GM18868 (cell line): ENCODE measurements around the gene YAP1.

Experiments
- ATAC-seq: cut with Tn5 transposase; IDR thresholded peaks from one replicate; pipeline ENCODE4 v1.9.1; 2021; ENCODE audit warnings: mild to moderate bottlenecking, moderate library complexity; ENCODE audit not compliant: unreplicated experiment

YAP1 gene

DNA sequence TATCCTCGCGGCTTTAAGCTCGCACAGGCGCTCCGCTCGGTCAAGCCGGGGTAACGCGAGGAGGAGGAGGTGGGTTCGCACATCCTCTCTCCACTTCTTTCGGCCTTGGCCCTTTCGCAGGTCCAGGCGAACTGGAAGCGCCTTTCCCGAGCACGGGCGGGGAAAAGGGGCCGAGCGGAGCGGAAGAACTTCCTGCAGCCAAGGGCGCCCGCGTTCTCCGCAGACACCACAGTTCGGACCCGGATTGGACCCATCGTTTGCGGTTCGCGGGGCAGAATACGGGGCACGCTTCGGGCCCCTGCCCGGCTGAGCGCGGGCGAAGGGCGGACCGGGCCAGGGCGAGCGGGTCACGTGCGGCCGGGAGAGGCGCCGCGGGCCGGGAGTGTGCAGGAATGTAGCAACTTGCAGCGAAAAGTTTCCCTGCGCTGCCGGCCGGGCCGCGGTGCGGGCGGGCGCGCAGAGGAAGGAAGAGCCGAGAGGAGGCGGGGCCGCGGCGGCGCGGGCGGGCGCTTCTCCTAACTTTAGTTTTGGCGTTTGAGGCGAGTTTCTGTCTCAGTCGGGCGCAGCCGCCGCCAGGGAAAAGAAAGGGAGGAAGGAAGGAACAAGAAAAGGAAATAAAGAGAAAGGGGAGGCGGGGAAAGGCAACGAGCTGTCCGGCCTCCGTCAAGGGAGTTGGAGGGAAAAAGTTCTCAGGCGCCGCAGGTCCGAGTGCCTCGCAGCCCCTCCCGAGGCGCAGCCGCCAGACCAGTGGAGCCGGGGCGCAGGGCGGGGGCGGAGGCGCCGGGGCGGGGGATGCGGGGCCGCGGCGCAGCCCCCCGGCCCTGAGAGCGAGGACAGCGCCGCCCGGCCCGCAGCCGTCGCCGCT lies at the start of gene YAP1:
TSS of gene YAP1 (plus strand) at position 552 of the 865 bp plus-strand sequence. CDS start 402 bp downstream, outside the sequence.
- peak; percentile 90 for ATAC-seq

DNA sequence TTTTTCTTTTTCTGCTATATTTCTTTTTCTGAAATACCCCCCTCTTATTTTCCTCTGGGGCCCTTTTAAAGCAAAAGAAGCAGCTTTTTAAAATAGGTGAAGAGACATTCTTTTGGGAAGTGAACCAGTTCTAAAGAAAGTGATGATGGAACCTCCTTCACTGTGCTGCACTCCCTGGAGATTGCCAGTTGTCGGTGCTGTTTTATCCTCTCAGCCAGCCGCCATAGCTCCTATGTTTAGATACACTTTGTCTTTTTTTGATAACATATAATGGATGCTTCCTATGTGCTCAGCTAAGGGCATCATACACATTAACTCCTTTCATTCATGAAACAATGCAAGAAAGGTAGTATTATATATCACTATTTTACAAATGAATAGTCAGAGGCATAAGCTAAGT lies 49.0 kb upstream of the YAP1 start:
- no peak for ATAC-seq

DNA sequence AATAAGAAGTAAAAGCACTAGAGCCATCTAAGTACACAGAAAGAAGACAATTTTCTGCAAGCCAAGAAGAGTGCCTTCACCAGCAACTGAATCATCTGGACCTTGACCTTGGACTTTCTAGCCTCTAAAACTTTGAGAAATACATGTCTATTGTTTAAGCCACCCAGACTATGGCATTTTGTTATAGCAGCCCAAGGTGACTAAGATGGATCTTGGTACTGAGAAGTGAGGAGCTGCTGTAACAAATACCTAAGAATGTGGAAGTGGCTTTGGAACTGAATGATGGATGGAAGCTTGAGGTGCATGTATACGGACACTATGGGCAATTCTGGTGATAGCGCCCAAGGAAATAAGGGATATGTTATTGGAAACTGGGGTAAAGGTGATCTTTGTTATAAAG lies 48.1 kb upstream of the YAP1 start:
- no peak for ATAC-seq

DNA sequence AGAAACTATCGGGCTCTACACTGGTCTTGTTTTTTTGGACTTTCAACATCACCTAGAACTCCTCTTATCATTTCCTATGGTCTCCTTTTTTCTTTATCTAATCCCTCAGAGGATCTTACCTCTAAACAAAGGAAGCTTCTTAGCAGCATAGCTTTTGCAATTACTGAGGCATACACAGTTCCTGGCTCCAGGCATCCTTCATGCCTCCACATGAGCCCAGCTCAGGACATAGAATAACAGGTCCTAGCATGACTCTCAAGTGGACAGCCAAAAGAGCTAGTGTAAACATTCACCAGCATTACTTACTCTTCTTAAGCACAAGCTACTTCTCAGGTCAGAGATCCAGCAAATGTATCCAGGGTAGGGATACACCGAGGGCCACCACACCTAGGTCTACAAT lies 45.9 kb upstream of the YAP1 start:
- ATAC-seq = no peak

DNA sequence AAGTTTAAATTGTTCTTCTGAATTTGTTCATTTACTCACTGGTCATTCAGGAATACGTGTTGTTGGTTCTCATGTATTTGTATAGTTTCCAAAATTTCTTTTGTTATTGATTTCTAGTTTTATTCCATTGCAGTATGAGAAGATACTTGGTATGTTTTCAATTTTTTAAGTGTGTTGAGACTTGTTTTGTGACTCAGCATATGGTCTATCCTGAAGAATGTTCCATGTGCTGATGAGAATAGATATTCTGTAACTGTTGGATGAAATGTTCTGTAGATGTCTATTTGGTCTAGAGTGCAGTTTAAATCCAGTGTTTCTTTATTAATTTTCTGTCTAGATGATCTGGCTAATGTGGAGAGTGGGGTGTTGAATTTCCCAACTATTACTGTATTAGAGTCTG lies 39.5 kb upstream of the YAP1 start:
- ATAC-seq = no peak

DNA sequence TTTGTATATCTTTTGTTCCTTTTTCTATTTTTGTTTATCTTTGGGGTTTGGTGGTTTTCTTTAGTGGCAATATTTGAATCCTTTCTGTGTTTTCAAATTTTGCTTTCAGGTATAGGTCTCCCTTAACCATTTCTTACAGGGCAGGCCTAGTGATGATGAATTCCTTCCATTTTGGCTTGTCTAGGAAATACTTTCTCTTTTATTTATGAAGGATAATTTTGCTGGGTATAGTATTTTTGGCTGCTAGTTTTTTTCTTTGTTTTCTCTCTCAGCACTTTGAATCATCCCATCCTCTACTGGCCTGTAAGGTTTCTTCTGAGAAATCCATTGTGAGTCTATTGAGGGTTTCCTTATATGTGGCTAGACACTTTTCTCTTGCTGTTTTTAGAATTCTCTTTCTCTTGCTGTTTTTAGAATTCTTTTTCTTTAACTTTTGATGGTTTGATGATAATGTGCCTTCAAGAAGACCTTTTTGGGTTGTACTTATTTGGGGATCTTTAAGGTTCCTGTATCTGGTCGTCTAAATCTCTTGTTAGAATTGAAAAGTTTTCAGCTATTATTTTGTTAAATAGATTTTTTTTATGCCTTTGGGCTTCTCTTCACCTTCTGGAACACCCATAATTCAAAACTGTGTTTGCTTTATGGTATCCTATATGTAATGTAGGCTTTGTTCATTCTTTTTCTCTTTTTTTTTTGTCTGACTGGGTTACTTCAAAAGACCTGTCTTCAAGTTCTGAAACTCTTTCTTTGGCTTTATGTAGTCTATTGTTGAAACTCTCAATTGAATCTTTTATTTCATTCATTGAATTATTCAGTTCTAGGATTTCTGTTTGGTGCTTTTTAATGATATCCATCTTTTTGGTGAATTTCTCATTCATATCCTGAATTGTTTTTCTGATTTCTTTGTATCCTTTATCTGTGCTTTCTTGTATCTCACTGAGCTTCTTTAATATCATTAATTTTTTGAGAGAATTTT lies 38.5 kb upstream of the YAP1 start:
- ATAC-seq = no peak

DNA sequence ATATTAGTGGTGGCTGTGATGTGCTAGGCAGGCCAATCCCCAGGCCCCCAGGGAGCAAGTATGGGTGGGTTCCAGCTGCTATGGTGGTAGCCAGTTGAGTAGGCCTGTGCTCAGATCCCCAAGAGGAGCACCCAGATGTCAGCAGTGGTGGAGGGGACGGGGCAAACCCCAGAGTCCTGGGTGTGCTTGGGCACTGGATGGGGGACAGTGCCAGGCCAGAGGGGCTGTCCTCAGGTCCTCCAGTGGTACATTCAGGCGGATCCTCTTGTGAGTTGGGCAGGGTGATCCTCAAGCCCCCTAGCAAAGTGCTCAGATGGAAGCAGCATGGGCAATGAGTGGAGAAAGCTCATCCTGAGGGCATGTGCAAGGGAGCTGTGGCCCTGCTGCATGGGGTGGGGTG lies 37.0 kb upstream of the YAP1 start:
- no peak for ATAC-seq

DNA sequence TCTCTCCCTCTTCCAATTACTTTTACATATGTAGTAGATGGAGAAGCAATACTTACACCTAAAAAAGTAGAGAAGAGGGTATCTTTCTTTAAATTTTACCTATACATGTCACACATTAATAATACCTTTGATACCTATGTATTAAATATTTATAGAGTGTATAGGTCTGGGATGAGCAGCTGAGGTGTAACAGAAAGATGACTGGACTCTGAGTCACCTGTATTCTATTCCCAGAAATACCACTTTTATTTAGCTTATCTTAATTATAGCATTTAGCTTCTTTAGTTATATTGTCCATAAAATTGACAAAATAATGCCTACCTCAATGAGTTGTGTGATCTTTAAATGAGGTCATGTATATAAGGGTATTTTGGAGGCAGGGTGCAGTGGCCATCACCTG lies 30.6 kb upstream of the YAP1 start:
- no peak for ATAC-seq

DNA sequence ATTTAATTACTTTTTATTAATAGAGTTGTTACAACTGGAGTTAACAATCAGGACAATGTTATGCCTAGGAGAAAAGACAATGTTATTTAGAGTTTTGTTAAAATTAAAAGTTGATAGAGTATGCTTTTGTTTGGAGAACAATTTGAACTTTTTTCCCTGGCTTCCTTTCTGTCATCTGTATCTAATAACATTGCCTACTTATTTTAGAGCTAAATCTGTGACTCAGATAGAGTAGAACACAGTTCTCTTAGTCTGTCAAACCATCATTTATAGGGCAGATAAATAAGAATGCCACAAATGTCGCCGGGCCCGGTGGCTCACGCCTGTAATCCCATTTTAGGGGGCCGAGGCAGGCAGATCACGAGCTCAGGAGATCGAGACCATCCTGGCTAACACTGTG lies 28.9 kb upstream of the YAP1 start:
- no peak for ATAC-seq

DNA sequence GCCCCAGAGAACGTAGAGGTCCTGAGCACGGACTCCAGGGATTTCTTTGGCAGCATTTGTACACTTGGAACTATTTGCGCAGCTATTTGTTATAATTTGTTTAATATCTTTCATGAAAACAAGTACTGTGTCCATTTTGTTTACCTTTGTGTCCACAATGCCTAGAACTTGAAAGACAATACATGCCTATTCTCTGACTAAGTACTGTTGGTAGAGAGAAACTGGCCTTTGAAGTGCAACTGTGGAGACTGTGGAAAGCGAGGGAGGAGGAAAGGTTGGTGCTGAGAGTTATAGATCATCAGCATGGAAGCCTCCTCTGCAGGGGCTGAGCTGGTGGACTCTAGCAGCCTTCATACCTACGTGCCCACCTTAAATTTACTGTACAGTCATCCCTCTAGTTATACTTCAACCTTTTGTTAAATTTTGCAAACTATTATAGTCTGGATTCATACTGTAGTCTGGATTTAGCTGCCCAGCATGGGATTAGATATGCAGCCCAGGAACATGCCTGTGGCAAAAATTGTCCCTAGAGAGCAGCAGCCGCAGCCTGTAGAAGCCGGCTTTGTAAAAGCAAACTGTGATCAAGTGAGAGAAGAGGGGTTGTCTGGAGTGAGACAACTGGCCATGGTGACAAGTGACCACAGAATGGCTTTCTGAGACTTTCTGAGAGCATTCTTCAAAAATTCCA lies 24.2 kb upstream of the YAP1 start:
- no peak for ATAC-seq

DNA sequence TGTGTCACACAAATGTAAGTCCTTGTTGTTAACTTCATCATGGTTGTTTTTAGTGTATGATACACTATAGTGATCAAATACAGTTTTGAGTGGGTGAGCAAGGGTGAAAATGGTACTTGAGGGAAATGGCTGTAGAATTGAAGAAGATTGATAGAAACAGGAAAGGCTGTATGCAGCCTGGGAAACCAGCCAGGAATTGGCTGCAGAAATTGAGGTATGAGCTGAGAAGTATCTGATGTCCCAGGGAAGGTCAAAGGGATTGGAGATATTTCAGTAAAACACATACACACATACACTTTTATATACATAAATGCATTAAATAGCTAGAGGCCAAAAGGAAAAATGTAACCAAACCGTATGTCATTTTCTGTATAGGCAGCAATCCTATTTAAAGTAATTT lies 13.1 kb upstream of the YAP1 start:
- no peak for ATAC-seq

DNA sequence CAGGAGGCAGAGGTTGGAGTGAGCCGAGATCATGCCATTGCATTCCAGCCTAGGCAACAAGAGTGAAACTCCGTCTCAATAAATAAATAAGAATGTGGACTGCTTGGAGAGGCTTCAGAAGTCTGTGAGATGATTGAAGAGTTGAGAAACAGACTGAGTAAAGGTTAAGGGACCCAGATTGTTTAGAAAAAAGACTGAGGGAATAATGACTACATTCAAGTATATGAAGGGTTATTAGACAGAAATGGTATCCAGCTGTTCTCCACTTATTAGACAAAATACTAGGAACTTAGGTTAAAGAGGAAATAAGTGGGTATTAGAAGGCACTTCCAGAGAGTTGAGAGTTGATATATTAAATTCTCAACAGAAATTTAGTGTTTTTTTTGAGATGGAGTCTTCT lies 10.5 kb upstream of the YAP1 start:
- ATAC-seq = no peak

DNA sequence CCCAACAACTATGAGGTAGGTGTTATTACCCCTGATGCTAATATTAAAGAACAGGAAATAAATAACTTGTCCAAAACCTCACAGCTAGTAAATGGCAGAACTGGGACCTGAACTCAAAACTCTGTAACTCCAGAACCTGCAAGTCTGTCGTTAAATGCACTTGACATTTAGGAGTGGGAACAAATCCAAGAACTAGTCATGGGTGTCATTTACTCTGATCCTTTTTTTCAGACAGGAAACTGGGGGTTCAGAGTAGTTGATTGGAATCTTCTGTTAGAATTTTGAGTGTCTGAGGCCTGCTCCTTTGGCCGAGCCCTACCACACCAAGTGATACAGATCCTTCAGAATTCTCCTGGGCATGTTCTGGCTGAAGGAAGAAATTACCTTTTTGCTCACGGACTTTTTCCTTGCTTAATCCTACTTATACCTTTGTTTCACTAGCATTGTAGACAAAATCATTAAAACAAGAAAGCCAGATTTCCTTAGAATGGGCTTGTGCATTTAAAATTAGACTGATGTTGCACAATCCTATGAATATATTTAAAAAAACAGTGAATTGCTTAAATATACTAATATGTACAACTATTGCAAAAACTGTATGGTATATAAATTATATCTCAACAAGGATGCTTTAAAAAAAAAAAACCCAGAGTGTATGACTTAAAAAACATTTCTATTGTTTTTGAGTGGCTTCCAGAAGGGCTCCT lies 1.4 kb upstream of the YAP1 start:
- ATAC-seq = no peak

DNA sequence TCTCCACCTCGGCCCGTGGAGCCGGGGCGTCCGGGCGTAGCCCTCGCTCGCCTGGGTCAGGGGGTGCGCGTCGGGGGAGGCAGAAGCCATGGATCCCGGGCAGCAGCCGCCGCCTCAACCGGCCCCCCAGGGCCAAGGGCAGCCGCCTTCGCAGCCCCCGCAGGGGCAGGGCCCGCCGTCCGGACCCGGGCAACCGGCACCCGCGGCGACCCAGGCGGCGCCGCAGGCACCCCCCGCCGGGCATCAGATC lies 439 bp downstream of the YAP1 start:
- ATAC-seq = peak; percentile 14

DNA sequence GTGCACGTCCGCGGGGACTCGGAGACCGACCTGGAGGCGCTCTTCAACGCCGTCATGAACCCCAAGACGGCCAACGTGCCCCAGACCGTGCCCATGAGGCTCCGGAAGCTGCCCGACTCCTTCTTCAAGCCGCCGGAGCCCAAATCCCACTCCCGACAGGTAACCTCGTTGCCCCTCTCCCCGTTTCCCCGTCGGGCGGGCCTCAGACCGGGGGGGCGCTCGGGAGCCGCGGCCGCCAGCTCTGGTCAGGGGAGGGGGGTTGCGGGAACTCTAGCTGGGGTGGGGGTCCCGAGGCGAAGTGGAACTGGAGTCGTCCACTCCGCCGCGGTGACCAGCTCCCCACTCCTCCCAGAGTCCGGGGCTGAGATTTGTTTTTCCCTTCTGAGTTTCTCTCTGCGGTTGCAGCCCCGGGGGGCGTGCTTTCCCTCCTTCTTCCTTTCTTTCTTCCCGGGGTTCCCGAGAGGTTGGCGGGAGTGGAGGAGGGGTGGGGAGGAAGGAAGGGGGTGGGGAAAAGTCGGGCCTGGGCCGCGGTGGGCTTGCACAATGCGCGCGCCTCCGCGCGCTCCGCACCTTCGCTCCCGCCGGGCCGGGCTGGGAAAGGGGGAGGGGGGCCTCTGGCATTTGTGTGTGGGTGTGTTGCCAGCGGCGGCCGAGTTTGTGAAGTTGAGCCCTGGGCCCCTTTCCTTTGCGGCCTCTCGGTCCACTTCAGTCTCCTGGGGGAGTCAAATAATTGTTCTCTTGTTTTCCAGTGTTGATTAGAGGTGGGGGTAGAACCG lies 952 bp downstream of the YAP1 start:
- no peak for ATAC-seq

DNA sequence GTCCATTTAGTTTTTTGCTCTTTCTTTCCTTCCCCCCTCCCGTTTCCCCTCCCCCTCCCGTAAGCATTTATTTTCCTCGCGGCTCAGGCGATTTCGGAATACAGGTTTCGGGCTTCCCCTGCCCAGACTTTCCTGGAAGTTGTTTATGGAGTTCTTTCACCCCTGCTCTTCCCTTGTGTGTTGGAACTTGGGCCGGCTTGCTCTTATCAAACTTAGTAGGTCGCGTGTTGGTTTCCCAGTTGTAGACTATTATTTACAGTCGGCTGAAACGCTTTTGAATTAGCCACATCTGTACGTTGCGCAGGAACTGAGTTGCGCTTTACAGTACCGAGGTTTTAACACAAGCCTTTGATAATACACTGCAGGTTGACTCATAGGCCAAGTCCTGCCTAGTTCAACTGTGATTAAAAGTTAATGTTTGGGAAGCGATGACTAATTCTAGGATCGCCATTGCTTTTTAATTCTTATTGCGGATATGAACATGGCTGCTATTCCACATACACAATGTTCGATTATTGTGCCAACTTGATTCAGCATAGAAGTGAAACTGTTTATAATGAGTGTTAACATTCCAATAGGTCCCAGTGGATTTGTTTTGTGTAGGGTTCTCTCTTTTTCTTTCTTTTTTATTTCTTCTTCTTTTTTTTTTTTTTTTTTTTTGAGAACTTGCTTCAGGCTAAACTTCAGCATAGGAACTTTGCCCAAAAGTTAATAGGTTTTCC lies 1.7 kb downstream of the YAP1 start:
- ATAC-seq = no peak

DNA sequence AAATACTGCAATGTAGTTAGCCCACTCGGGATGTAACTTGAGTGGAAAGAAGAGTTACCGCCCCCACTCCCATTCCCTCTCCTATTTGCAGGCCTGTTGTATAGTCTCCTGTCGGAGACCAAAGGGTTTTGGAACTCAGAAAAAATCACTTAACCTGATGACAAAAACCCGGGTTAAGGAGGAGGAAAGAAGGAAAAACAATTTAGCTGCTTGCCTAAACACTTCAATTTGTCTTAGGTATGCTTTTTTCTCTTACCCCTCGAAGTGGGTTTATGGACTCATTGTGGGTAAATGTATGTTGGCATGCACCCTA lies 2.2 kb downstream of the YAP1 start:
- no peak for ATAC-seq

DNA sequence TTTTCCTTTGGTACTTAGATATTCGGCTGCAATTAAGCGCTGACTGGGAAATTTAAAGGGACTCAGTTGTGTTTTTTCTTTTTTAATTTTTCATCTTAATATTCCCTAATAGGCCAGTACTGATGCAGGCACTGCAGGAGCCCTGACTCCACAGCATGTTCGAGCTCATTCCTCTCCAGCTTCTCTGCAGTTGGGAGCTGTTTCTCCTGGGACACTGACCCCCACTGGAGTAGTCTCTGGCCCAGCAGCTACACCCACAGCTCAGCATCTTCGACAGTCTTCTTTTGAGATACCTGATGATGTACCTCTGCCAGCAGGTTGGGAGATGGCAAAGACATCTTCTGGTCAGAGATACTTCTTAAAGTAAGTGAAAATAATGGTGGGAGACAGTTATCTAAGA lies 3.8 kb downstream of the YAP1 start:
- ATAC-seq = no peak

DNA sequence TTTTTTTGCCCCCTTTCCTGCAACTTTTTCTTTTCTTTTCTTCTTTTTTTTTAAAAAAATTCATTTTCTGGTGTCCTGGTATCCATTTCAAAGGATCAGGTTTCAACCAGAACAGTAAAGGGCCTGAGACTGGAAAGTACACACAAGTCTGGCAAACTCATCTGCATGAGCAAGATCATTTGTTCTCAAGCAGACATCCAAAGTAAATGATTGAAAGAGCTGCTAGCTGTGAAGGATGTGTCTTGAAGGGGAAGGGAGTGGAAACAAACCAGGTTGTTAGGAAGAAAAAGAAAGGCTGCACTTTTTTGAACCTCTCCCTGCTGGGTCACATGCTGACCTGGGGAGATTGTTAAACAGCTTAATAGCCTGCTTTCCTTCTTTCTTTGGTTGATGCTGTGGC lies 5.3 kb downstream of the YAP1 start:
- ATAC-seq = no peak
